HepG2 (cell line): Measurements from ENCODE around the gene ZFP62. TPM values are rescaled to one million over a fixed set of nuclear protein-coding genes. Genes with fewer than 3 reads are reported as not detected.
"Not testable (repeated sequence)": the region's sequence is repeated elsewhere in the genome, so short reads cannot be mapped to it uniquely, and the experiment has no call there.

Source experiments
- BCL6 ChIP-seq: IDR thresholded peaks from 2 replicates; pipeline ENCODE4 v1.6.1; 2016; ENCODE audit warnings: missing genetic modification reagents, missing compliant biosample characterization
- CCDC6 ChIP-seq: sonication (generic); formaldehyde crosslinking; IDR thresholded peaks from 2 replicates; pipeline ENCODE4 v1.8.1; 2022; ENCODE audit warnings: mild to moderate bottlenecking, missing genetic modification reagents, moderate library complexity
- ERF ChIP-seq: IDR thresholded peaks from 2 replicates; pipeline ENCODE4 v1.6.1; 2018; ENCODE audit warnings: missing biosample characterization, missing genetic modification reagents
- HHEX ChIP-seq: IDR thresholded peaks from 2 replicates; pipeline ENCODE4 v1.6.1; 2016; ENCODE audit warnings: control low read depth
- HOXA3 ChIP-seq: sonication (generic); formaldehyde crosslinking; IDR thresholded peaks from 2 replicates; pipeline ENCODE4 v1.5.0; 2020; ENCODE audit warnings: missing genetic modification reagents
- IRF2 ChIP-seq: IDR thresholded peaks from 2 replicates; pipeline ENCODE4 v1.6.1; 2018; ENCODE audit warnings: missing genetic modification reagents, missing compliant biosample characterization
- JUND ChIP-seq: sonication (generic); formaldehyde crosslinking; IDR thresholded peaks from 2 replicates; pipeline ENCODE4 v1.8.0; 2022; ENCODE audit warnings: mild to moderate bottlenecking, missing genetic modification reagents
- MAX ChIP-seq: IDR thresholded peaks from 2 replicates; pipeline ENCODE4 v1.6.1; 2012; ENCODE audit warnings: inconsistent platforms
- NONO ChIP-seq, 2 experiments: fragments of 450-650 bp in 1 of 2; sonication (generic) in 1 of 2; formaldehyde crosslinking in 1 of 2; IDR thresholded peaks in 1 of 2; conservative IDR thresholded peaks in 1 of 2; 2 replicates each; pipeline versions ENCODE4 v1.6.1 to v1.8.0; 2017 to 2022; ENCODE audit warnings: mild to moderate bottlenecking in 1 of 2, missing genetic modification reagents in 1 of 2, moderate library complexity in 1 of 2
- PAWR ChIP-seq: sonication (generic); formaldehyde crosslinking; IDR thresholded peaks from 2 replicates; pipeline ENCODE4 v1.4.0; 2020; ENCODE audit warnings: missing genetic modification reagents, mild to moderate bottlenecking, borderline replicate concordance
- PAXIP1 ChIP-seq: sonication (generic); formaldehyde crosslinking; conservative IDR thresholded peaks from 2 replicates; pipeline ENCODE4 v1.4.0; 2020; ENCODE audit warnings: mild to moderate bottlenecking, missing genetic modification reagents, moderate library complexity
- RXRB ChIP-seq: IDR thresholded peaks from 2 replicates; pipeline ENCODE4 v1.6.1; 2016; ENCODE audit warnings: borderline replicate concordance, missing genetic modification reagents, missing compliant biosample characterization
- SALL1 ChIP-seq: sonication (generic); formaldehyde crosslinking; IDR thresholded peaks from 2 replicates; pipeline ENCODE4 v1.8.0; 2022; ENCODE audit warnings: mild to moderate bottlenecking, missing genetic modification reagents
- SAP130 ChIP-seq: IDR thresholded peaks from 2 replicates; pipeline ENCODE4 v1.6.1; 2016; ENCODE audit warnings: low read depth
- SMAD3 ChIP-seq: sonication (generic); formaldehyde crosslinking; IDR thresholded peaks from 2 replicates; pipeline ENCODE4 v1.4.0; 2020; ENCODE audit warnings: missing genetic modification reagents
- SOX6 ChIP-seq, 2 experiments: fragments of 450-650 bp in 1 of 2; sonication (generic) in 1 of 2; formaldehyde crosslinking in 1 of 2; IDR thresholded peaks; 2 replicates each; pipeline versions ENCODE4 v1.4.0 to v1.6.1; 2017 to 2020; ENCODE audit warnings: antibody characterized with exemption in 1 of 2, mild to moderate bottlenecking in 1 of 2, missing genetic modification reagents in 1 of 2
- TAF1 ChIP-seq: sonication (generic); formaldehyde crosslinking; IDR thresholded peaks from 2 replicates; pipeline ENCODE4 v1.4.0; 2020; ENCODE audit warnings: missing genetic modification reagents
- TEAD3 ChIP-seq: optimal IDR thresholded peaks from 2 replicates; pipeline ENCODE3; 2016; ENCODE audit warnings: borderline replicate concordance
- ZC3H13 ChIP-seq: sonication (generic); formaldehyde crosslinking; IDR thresholded peaks from 2 replicates; pipeline ENCODE4 v1.8.1; 2023; ENCODE audit warnings: mild to moderate bottlenecking, missing genetic modification reagents, moderate library complexity
- ZNF782 ChIP-seq: sonication (generic); formaldehyde crosslinking; IDR thresholded peaks from 2 replicates; pipeline ENCODE4 v1.4.0; 2020; ENCODE audit warnings: missing genetic modification reagents, mild to moderate bottlenecking, borderline replicate concordance
- ZZZ3 ChIP-seq: sonication (generic); formaldehyde crosslinking; IDR thresholded peaks from 2 replicates; pipeline ENCODE4 v1.4.0; 2020; ENCODE audit warnings: missing genetic modification reagents, mild to moderate bottlenecking, borderline replicate concordance
- polyA plus RNA-seq, 8 experiments: library from polyadenylated mRNA; depleted of rRNA in 3 of 8; stranded (reverse) in 7 of 8; unstranded in 1 of 8; fragments of >200 nt; fragmentation: Illumina TruSeq in 4 of 8; extraction: Trizol in 4 of 8; gene quantifications; 2 replicates each; pipeline versions ENCODE4 v1.2.1 to v1.2.3, GENCODE V29; 2011 to 2016; ENCODE audit warnings: low read depth in 4 of 8, missing spikeins in 1 of 8, mixed read lengths in 1 of 8; ENCODE audit not compliant: insufficient read depth in 1 of 8
- total RNA-seq, 5 experiments: library from RNA; depleted of rRNA; stranded (reverse); fragments of >200 nt; fragmentation: Illumina TruSeq; extraction: Trizol; gene quantifications; 2 replicates each; pipeline ENCODE4 v1.2.3, GENCODE V29; 2016; ENCODE audit warnings: low read depth in 1 of 5
- TF ChIP-seq, protein P1 (sequence below): sonication (generic); formaldehyde crosslinking; IDR thresholded peaks from 2 replicates; pipeline ENCODE4 v1.4.0; 2020; ENCODE audit warnings: missing genetic modification reagents, low read depth, mild to moderate bottlenecking, borderline replicate concordance
- TF ChIP-seq, protein P2 (sequence below): IDR thresholded peaks from 2 replicates; pipeline ENCODE4 v1.6.1; 2018; ENCODE audit warnings: missing genetic modification reagents, mild to moderate bottlenecking, missing compliant biosample characterization

The ZFP62 gene
- total and polyA plus RNA-seq, 2 of the 13 experiments (the other 11 are each of a cell fraction or from before 2014, with no cell fraction given) = 8.2 to 19.4 TPM

GRCh38 chr5:180885845-180886529, 24.9 kb upstream of the ZFP62 start (continued):
- peak; percentile 89 for TF ChIP-seq PAXIP1 (CRISPR knock-in tag)
- TF ChIP-seq, protein P1, sequence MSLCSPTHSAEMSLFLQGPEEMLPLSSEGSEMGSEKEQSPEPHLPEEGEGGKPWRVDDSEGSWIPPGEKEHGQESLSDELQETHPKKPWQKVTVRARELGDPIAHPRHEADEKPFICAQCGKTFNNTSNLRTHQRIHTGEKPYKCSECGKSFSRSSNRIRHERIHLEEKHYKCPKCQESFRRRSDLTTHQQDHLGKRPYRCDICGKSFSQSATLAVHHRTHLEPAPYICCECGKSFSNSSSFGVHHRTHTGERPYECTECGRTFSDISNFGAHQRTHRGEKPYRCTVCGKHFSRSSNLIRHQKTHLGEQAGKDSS (CRISPR knock-in tag) = peak; percentile 83
- peak; percentile 72; the same call in 1 of the 2 replicates for TF ChIP-seq ZNF782 (CRISPR knock-in tag)
- 0 out of 2 replicates have a peak, but pooled peaks have one; percentile 47 for TF ChIP-seq JUND (CRISPR knock-in tag)
- TF ChIP-seq PAWR (CRISPR knock-in tag) = 0 out of 2 replicates have a peak, but pooled peaks have one; percentile 38
- TF ChIP-seq, protein P2, sequence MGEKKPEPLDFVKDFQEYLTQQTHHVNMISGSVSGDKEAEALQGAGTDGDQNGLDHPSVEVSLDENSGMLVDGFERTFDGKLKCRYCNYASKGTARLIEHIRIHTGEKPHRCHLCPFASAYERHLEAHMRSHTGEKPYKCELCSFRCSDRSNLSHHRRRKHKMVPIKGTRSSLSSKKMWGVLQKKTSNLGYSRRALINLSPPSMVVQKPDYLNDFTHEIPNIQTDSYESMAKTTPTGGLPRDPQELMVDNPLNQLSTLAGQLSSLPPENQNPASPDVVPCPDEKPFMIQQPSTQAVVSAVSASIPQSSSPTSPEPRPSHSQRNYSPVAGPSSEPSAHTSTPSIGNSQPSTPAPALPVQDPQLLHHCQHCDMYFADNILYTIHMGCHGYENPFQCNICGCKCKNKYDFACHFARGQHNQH (CRISPR knock-in tag) = 0 out of 2 replicates have a peak, but pooled peaks have one; percentile 61
- peak; percentile 43; the same call in 1 of the 2 replicates for TF ChIP-seq IRF2 (CRISPR knock-in tag)
- TF ChIP-seq HHEX = 0 out of 2 replicates have a peak, but pooled peaks have one; percentile 22
- TF ChIP-seq TAF1 = peak; percentile 29; the same call in 1 of the 2 replicates
- TF ChIP-seq SALL1 (CRISPR knock-in tag) = peak; percentile 90
- peak; percentile 84 for TF ChIP-seq TEAD3
- 0 out of 2 replicates have a peak, but pooled peaks have one; percentile 27 for TF ChIP-seq CCDC6 (CRISPR knock-in tag)
- 0 out of 2 replicates have a peak, but pooled peaks have one; percentile 32 for TF ChIP-seq BCL6
- TF ChIP-seq SMAD3 (CRISPR knock-in tag) = 0 out of 2 replicates have a peak, but pooled peaks have one; percentile 43
- TF ChIP-seq RXRB (CRISPR knock-in tag) = peak; percentile 71; the same call in 1 of the 2 replicates
- TF ChIP-seq ZZZ3 (CRISPR knock-in tag) = peak; percentile 51; the same call in 1 of the 2 replicates
- peak; percentile 59; the same call in 1 of the 2 replicates for TF ChIP-seq ERF
- peak; percentile 89 for TF ChIP-seq HOXA3 (CRISPR knock-in tag)
- TF ChIP-seq ZC3H13 (CRISPR knock-in tag) = 0 out of 2 replicates have a peak, but pooled peaks have one; percentile 26
- peak; percentile 53; the same call in 1 of the 2 replicates for TF ChIP-seq MAX
- TF ChIP-seq NONO, SOX6 (IDR thresholded peaks at IDR 0.05): not testable (repeated sequence)
- peak; percentile 76 for TF ChIP-seq NONO (CRISPR knock-in tag; conservative IDR thresholded peaks at IDR 0.05)
- peak; percentile 65 for TF ChIP-seq SOX6 (CRISPR knock-in tag; IDR thresholded peaks at IDR 0.05)
- peak; percentile 78 for TF ChIP-seq SAP130
